H9 (cell line): Measurements from ENCODE around the gene MRM2. TPM values are rescaled to one million over a fixed set of nuclear protein-coding genes. Genes with fewer than 3 reads are reported as not detected.

ENCODE experiments used
- DNase-seq: peaks from one replicate; pipeline ENCODE4 v3.0.0-alpha.2; 2017
- H2AFZ ChIP-seq: one replicate; pipeline ENCODE4 v1.6.1; 2013; ENCODE audit warnings: mild to moderate bottlenecking, low read length, control low read depth, moderate library complexity
- H2AK5ac ChIP-seq: 2 replicates; pipeline ENCODE4 v1.6.1; 2013; ENCODE audit warnings: low read length, control low read depth, mixed read lengths; ENCODE audit not compliant: insufficient read length
- H2BK120ac ChIP-seq: one replicate; pipeline ENCODE4 v1.6.1; 2013; ENCODE audit warnings: low read depth, mild to moderate bottlenecking, low read length, control low read depth, inconsistent platforms; ENCODE audit not compliant: poor library complexity, severe bottlenecking
- H2BK12ac ChIP-seq: 2 replicates; pipeline ENCODE4 v1.6.1; 2013; ENCODE audit warnings: low read length, control low read depth, mixed read lengths, low read depth; ENCODE audit not compliant: insufficient read length
- H2BK15ac ChIP-seq: 2 replicates; pipeline ENCODE4 v1.6.1; 2013; ENCODE audit warnings: low read depth, low read length, control low read depth
- H2BK20ac ChIP-seq: one replicate; pipeline ENCODE4 v1.6.1; 2013; ENCODE audit warnings: low read depth, mild to moderate bottlenecking, low read length, control low read depth, inconsistent platforms; ENCODE audit not compliant: poor library complexity, severe bottlenecking
- H2BK5ac ChIP-seq: 2 replicates; pipeline ENCODE4 v1.6.1; 2013; ENCODE audit warnings: low read length, control low read depth, mixed read lengths; ENCODE audit not compliant: insufficient read length
- H3K14ac ChIP-seq: 2 replicates; pipeline ENCODE4 v1.6.1; 2013; ENCODE audit warnings: low read length, control low read depth; ENCODE audit not compliant: insufficient read depth
- H3K18ac ChIP-seq: 2 replicates; pipeline ENCODE4 v1.6.1; 2013; ENCODE audit warnings: low read depth, mild to moderate bottlenecking, mixed read lengths, low read length, control low read depth; ENCODE audit not compliant: insufficient read length
- H3K23ac ChIP-seq: 2 replicates; pipeline ENCODE4 v1.6.1; 2013; ENCODE audit warnings: low read length, control low read depth, mixed read lengths, low read depth; ENCODE audit not compliant: insufficient read length
- H3K23me2 ChIP-seq: 2 replicates; pipeline ENCODE4 v1.6.1; 2013; ENCODE audit warnings: low read depth, mild to moderate bottlenecking, mixed read lengths, low read length, control low read depth; ENCODE audit not compliant: insufficient read length, poor library complexity, severe bottlenecking
- H3K27ac ChIP-seq: 2 replicates; pipeline ENCODE4 v1.5.1; 2013; ENCODE audit warnings: low read length, control low read depth, mixed read lengths, low read depth; ENCODE audit not compliant: insufficient read length
- H3K27me3 ChIP-seq: 2 replicates; pipeline ENCODE4 v1.6.1; 2013; ENCODE audit warnings: low read length, control low read depth, inconsistent platforms; ENCODE audit not compliant: insufficient read depth
- H3K4ac ChIP-seq: 2 replicates; pipeline ENCODE4 v1.6.1; 2013; ENCODE audit warnings: low read depth, mild to moderate bottlenecking, control low read depth, inconsistent platforms, low read length, moderate library complexity
- H3K4me1 ChIP-seq: 2 replicates; pipeline ENCODE4 v1.6.1; 2013; ENCODE audit warnings: low read length, control low read depth, inconsistent platforms; ENCODE audit not compliant: insufficient read depth
- H3K4me2 ChIP-seq: 2 replicates; pipeline ENCODE4 v1.6.1; 2013; ENCODE audit warnings: low read length, control low read depth, mixed read lengths; ENCODE audit not compliant: insufficient read length, insufficient read depth
- H3K56ac ChIP-seq: 2 replicates; pipeline ENCODE4 v1.6.1; 2013; ENCODE audit warnings: low read depth, mild to moderate bottlenecking, mixed read lengths, low read length, control low read depth; ENCODE audit not compliant: insufficient read length
- H3K79me1 ChIP-seq: 2 replicates; pipeline ENCODE4 v1.6.1; 2013; ENCODE audit warnings: low read depth, mild to moderate bottlenecking, moderate library complexity, low read length, control low read depth, inconsistent platforms; ENCODE audit not compliant: insufficient read depth, poor library complexity, severe bottlenecking
- H3K79me2 ChIP-seq: 2 replicates; pipeline ENCODE4 v1.6.1; 2013; ENCODE audit warnings: low read length, control low read depth, inconsistent platforms; ENCODE audit not compliant: insufficient read depth
- H3K9ac ChIP-seq: 2 replicates; pipeline ENCODE4 v1.6.1; 2013; ENCODE audit warnings: low read length, control low read depth, mixed read lengths; ENCODE audit not compliant: insufficient read length; ENCODE audit errors: extremely low read depth
- H3K9me3 ChIP-seq: one replicate; pipeline ENCODE4 v1.6.1; 2013; ENCODE audit warnings: low read depth, low read length, inconsistent platforms; ENCODE audit not compliant: control insufficient read depth
- H3T11ph ChIP-seq: one replicate; pipeline ENCODE4 v1.6.1; 2013; ENCODE audit warnings: mild to moderate bottlenecking, low read length, control low read depth, inconsistent platforms
- H4K20me1 ChIP-seq: one replicate; pipeline ENCODE4 v1.6.1; 2013; ENCODE audit not compliant: control insufficient read depth, insufficient read length, insufficient read depth
- H4K5ac ChIP-seq: 2 replicates; pipeline ENCODE4 v1.6.1; 2013; ENCODE audit warnings: low read depth, mild to moderate bottlenecking, mixed read lengths, low read length, control low read depth; ENCODE audit not compliant: insufficient read length
- H4K8ac ChIP-seq: replicated peaks from 2 replicates; pipeline ENCODE4 v1.6.1; 2013; ENCODE audit warnings: low read length, control low read depth, mixed read lengths, low read depth; ENCODE audit not compliant: insufficient read length
- H4K91ac ChIP-seq: 2 replicates; pipeline ENCODE4 v1.6.1; 2013; ENCODE audit warnings: low read depth, mild to moderate bottlenecking, moderate library complexity, mixed read lengths, low read length, control low read depth; ENCODE audit not compliant: insufficient read length
- H3K27ac Mint-ChIP-seq, 3 experiments: 2 replicates in 2 of 3; 3 replicates in 1 of 3; pipeline ENCODE4 v1.8.0; 2020 to 2021; ENCODE audit warnings: mixed read lengths in 3 of 3, mild to moderate bottlenecking in 1 of 3, moderate library complexity in 1 of 3
- H3K27me3 Mint-ChIP-seq: 2 replicates; pipeline ENCODE4 v1.8.0; 2021; ENCODE audit warnings: low read depth, mild to moderate bottlenecking, moderate library complexity, mixed read lengths
- H3K36me3 Mint-ChIP-seq, 3 experiments: 2 replicates in 2 of 3; 3 replicates in 1 of 3; pipeline ENCODE4 v1.8.0; 2020 to 2021; ENCODE audit warnings: low read depth in 3 of 3, mixed read lengths in 3 of 3; ENCODE audit not compliant: insufficient read depth in 1 of 3
- H3K4me1 Mint-ChIP-seq, 2 experiments: 2 replicates each; pipeline ENCODE4 v1.8.0; 2020; ENCODE audit warnings: mixed read lengths in 2 of 2
- H3K4me3 Mint-ChIP-seq, 2 experiments: 2 replicates in 1 of 2; 3 replicates in 1 of 2; pipeline ENCODE4 v1.8.0; 2020 to 2021; ENCODE audit warnings: mild to moderate bottlenecking in 2 of 2, mixed read lengths in 2 of 2, moderate library complexity in 1 of 2
- H3K9me3 Mint-ChIP-seq, 2 experiments: 2 replicates in 1 of 2; 3 replicates in 1 of 2; pipeline ENCODE4 v1.8.0; 2020; ENCODE audit warnings: mild to moderate bottlenecking in 2 of 2, mixed read lengths in 2 of 2, moderate library complexity in 1 of 2
- CTCF ChIP-seq: fragments of 200-600 bp; sonication (generic); conservative IDR thresholded peaks from 3 replicates; pipeline ENCODE4 v1.8.0; 2021; ENCODE audit warnings: antibody characterized with exemption, mild to moderate bottlenecking
- WGBS: extraction: QIAGEN DNeasy Blood & Tissue Kit; methylation state at CpG from one replicate; pipeline ENCODE4 v1.1.7; 2013; ENCODE audit warnings: missing lambda C conversion rate, low lambda C conversion rate, mixed read lengths; ENCODE audit not compliant: insufficient read length; ENCODE audit errors: extremely low coverage; 5-methylcytosine and 5-hydroxymethylcytosine counted together
- total RNA-seq: library from RNA; stranded (reverse); gene quantifications from 2 replicates; pipeline ENCODE4 v1.2.1, GENCODE V29; 2021

Gene MRM2
- total RNA-seq, 1 experiment from 2014 or later: 59.0 TPM

GRCh38 chr7:2220030-2220429 lies 22.0 kb downstream of the MRM2 start:
- H3T11ph ChIP-seq: no peak overlapping the region
- no peaks in the 10 kb centered on the region for H3K23me2 ChIP-seq
- H3K79me2 ChIP-seq: no peaks in the 10 kb centered on the region
- no peaks in the 10 kb centered on the region for H3K9me3 ChIP-seq
- H2AFZ ChIP-seq: no peak overlapping the region
- H3K4me3 Mint-ChIP-seq: no peak overlapping the region; a peak in 1 of 5 replicates
- peaks cover 5% of the 10 kb centered on the region for H3K79me1 ChIP-seq
- no peak overlapping the region for H2BK12ac ChIP-seq
- no peak overlapping the region for H2BK20ac ChIP-seq
- H3K27me3 Mint-ChIP-seq: peaks cover 2% of the 10 kb centered on the region
- DNase-seq: no peak
- no peak overlapping the region for H3K14ac ChIP-seq
- no peak overlapping the region for H3K27ac ChIP-seq
- H3K9me3 Mint-ChIP-seq: peaks cover 0 to 2% of the 10 kb centered on the region in 2 experiments; a peak in 1 of 5 replicates
- no peak overlapping the region for H3K18ac ChIP-seq
- H3K4me2 ChIP-seq: no peak overlapping the region
- no peaks in the 10 kb centered on the region for H3K27me3 ChIP-seq
- no peaks in the 10 kb centered on the region for H3K4me1 Mint-ChIP-seq
- no peak overlapping the region for H4K8ac ChIP-seq
- H3K9ac ChIP-seq: no peak overlapping the region
- no peak overlapping the region for H4K5ac ChIP-seq
- no peak overlapping the region for H3K56ac ChIP-seq
- no peaks in the 10 kb centered on the region for H3K4me1 ChIP-seq
- H2BK15ac ChIP-seq: no peak overlapping the region
- peaks cover 41 to 83% (median 77%) of the 10 kb centered on the region in 3 experiments; a peak in 6 of 7 replicates for H3K36me3 Mint-ChIP-seq
- H2BK5ac ChIP-seq: no peak overlapping the region
- H4K91ac ChIP-seq: no peak overlapping the region
- no peak for TF ChIP-seq CTCF
- no peak overlapping the region for H3K27ac Mint-ChIP-seq
- H3K23ac ChIP-seq: no peak overlapping the region
- no peak overlapping the region for H2AK5ac ChIP-seq
- no CpG with 5 or more reads among the region's 19 CpGs for WGBS
- no peaks in the 10 kb centered on the region for H4K20me1 ChIP-seq
- no peak overlapping the region for H2BK120ac ChIP-seq
- H3K4ac ChIP-seq: no peak overlapping the region
